ENCODE data around the gene GRK3.
"Not testable (repeated sequence)": the region's sequence is repeated elsewhere in the genome, so short reads cannot be mapped to it uniquely, and the experiment has no call there.

The GRK3 gene

GRCh38 chr22:25574736-25575135 lies 10.3 kb downstream of the GRK3 start:
- no peaks in the 10 kb centered on the region for H3K27me3 ChIP-seq
- no peak for TF ChIP-seq CTCF (IDR thresholded peaks at IDR 0.05)
- intact Hi-C loops (cut with DNase I; ENCODE audit: low total_unique reads), result no loop called here
- no peak overlapping the region for H3K27ac ChIP-seq
- no peaks in the 10 kb centered on the region for H3K4me1 ChIP-seq
- H3K36me3 ChIP-seq, result no peaks in the 10 kb centered on the region
- DNase-seq, result no peak
- H3K9me3 ChIP-seq, result no peaks in the 10 kb centered on the region
- no peak overlapping the region for H3K4me3 ChIP-seq

- H3K9me3 ChIP-seq; H3K27ac ChIP-seq; H3K36me3 ChIP-seq; H3K27me3 ChIP-seq; H3K4me3 ChIP-seq; DNase-seq; H3K4me1 ChIP-seq; intact Hi-C loops (cut with DNase I; ENCODE audit: low total_unique reads): not testable (repeated sequence)
Observed at GRCh38 chr22:25575674-25576392, 11.4 kb downstream of the GRK3 start.

GRCh38 chr22:25581452-25581851 lies 17.0 kb downstream of the GRK3 start:
- H3K36me3 ChIP-seq; DNase-seq; H3K4me1 ChIP-seq; H3K27ac ChIP-seq; H3K27me3 ChIP-seq; H3K4me3 ChIP-seq; H3K9me3 ChIP-seq; intact Hi-C loops (cut with DNase I; ENCODE audit: low total_unique reads): not testable (repeated sequence)

- no peak for TF ChIP-seq CTCF (IDR thresholded peaks at IDR 0.05)
- intact Hi-C loops (cut with DNase I; ENCODE audit: low total_unique reads), result no loop called here
- H3K27me3 ChIP-seq, result no peaks in the 10 kb centered on the region
- H3K36me3 ChIP-seq, result no peaks in the 10 kb centered on the region
- H3K9me3 ChIP-seq, result no peaks in the 10 kb centered on the region
- H3K4me1 ChIP-seq, result no peaks in the 10 kb centered on the region
- DNase-seq, result no peak
- H3K4me3 ChIP-seq, result no peak overlapping the region
- H3K27ac ChIP-seq, result no peak overlapping the region
Observed at GRCh38 chr22:25582946-25583345, 18.5 kb downstream of the GRK3 start.

GRCh38 chr22:25584993-25585392 lies 20.5 kb downstream of the GRK3 start:
- H3K4me1 ChIP-seq; H3K4me3 ChIP-seq; H3K27ac ChIP-seq; DNase-seq; H3K27me3 ChIP-seq; H3K36me3 ChIP-seq; intact Hi-C loops (cut with DNase I; ENCODE audit: low total_unique reads); H3K9me3 ChIP-seq: not testable (repeated sequence)

- H3K27ac ChIP-seq; H3K4me3 ChIP-seq; H3K27me3 ChIP-seq; intact Hi-C loops (cut with DNase I; ENCODE audit: low total_unique reads); DNase-seq; H3K9me3 ChIP-seq; H3K36me3 ChIP-seq; H3K4me1 ChIP-seq: not testable (repeated sequence)
Observed at GRCh38 chr22:25589664-25590063, 25.2 kb downstream of the GRK3 start.

GRCh38 chr22:25593323-25593722 lies 28.8 kb downstream of the GRK3 start:
- intact Hi-C loops (cut with DNase I; ENCODE audit: low total_unique reads), result not testable (repeated sequence)

GRCh38 chr22:25598609-25599008 lies 34.1 kb downstream of the GRK3 start:
- Histone ChIP-seq H3K27ac (no peak overlapping the region), H3K9me3 (peaks cover 0 to under 1% (median 0%) of the 10 kb centered on the region in 3 donors), H3K4me1 (no peaks in the 10 kb centered on the region), H3K4me3 (no peak overlapping the region), H3K27me3 (no peaks in the 10 kb centered on the region), H3K36me3 (no peaks in the 10 kb centered on the region)
- no peak for DNase-seq
- no peak for TF ChIP-seq CTCF (IDR thresholded peaks at IDR 0.05)
- intact Hi-C loops (cut with DNase I; ENCODE audit: low total_unique reads), result no loop called here

More at GRCh38 chr22:25593323-25593722, 28.8 kb downstream of the GRK3 start:
- H3K27me3 ChIP-seq, H3K4me1 ChIP-seq, DNase-seq, H3K36me3 ChIP-seq, H3K9me3 ChIP-seq, H3K27ac ChIP-seq, H3K4me3 ChIP-seq: not testable (repeated sequence)
